ENCODE results near the gene TAP1. TPM values are rescaled to one million over a fixed set of nuclear protein-coding genes. Genes with fewer than 3 reads are reported as not detected.

Gene TAP1
- total and polyA plus RNA-seq, 9 of the 15 experiments (the other 6 are each of a cell fraction or from before 2014, with no cell fraction given): 1.3 to 6.0 (median 4.2) TPM

DNA sequence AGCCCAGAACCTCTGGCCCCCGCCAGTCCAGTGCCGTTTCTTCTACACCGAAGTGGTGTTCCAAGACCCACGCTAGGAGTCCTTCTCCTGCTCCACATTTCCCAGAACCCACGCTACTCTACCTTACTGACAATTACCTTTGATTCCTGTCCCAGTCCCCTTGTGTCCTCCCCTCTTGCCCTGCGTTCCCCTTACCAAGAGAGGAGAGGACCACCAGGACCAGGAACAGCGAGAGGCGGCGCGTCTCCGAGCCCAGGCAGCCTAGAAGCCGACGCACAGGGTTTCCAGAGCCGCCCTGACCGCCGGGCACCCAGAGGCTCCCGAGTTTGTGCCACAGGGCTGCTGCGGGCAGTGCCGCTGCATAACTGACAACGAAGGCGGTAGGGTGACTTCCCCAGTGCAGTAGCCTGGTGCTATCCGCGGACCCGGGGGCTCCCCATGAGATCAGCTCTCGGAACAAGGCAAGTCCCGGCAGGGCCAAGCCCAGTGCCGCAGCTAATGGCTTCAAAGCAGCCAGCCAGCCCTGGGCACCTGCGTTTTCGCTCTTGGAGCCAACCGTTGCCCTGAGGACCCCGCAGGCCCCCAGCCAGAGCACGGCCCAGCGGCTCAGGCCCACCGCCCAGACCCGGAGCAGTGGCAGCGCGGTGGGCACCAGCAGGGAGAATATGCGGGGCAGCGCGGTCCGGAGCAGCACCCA lies 512 bp downstream of the TAP1 start:
- Histone ChIP-seq H3K27ac (ENCODE audit: extremely low read depth, low read depth, low read length) (peak overlapping the region; percentile 61; the same call in 2 of the 3 replicates), H4K20me1 (replicated peaks; ENCODE audit: control insufficient read depth, insufficient read depth, low read length) (peaks cover 8% of the 10 kb centered on the region; the same call in 1 of the 2 replicates), H3K9ac (ENCODE audit: insufficient read depth in 1 of 2, low read depth in 2 of 2, low read length in 2 of 2) (peak overlapping the region; percentile 66 to 93), H3K79me2 (ENCODE audit: control insufficient read depth, insufficient read depth, low read length) (no peaks in the 10 kb centered on the region), H2AFZ (ENCODE audit: low read depth, low read length) (peak overlapping the region; percentile 99), H3K9me1 (ENCODE audit: control insufficient read depth, insufficient read depth, low read length) (peaks cover 3% of the 10 kb centered on the region), H3K4me1 (replicated peaks in 1 of 2; ENCODE audit: control insufficient read depth in 2 of 2, insufficient read depth in 2 of 2, low read length in 2 of 2) (peaks cover 21 to 30% of the 10 kb centered on the region in 2 experiments), H3K4me2 (ENCODE audit: insufficient read depth, low read length) (peak overlapping the region; percentile 91), H3K27me3 (ENCODE audit: control insufficient read depth in 2 of 2, insufficient read depth in 2 of 2, low read length in 2 of 2) (peaks cover 17 to 51% of the 10 kb centered on the region in 2 experiments), H3K4me3 (peak overlapping the region; percentile 65), H3K9me3 (replicated peaks; ENCODE audit: control insufficient read depth, insufficient read depth, low read depth, low read length) (no peaks in the 10 kb centered on the region), H3K36me3 (ENCODE audit: control insufficient read depth, insufficient read depth, low read length) (no peaks in the 10 kb centered on the region)
- in situ Hi-C loops (cut with MboI) (no loop called here), intact Hi-C loops (cut with micrococcal nuclease) (loop anchor here (1.0 kb wide), 1 partner anchor 15 kb away; the partner anchor contains the start of gene TAP2)
- DNase-seq (ENCODE audit: extremely low read depth in 1 of 4, low spot score in 3 of 4): no peak
- CTCF ChIA-PET (ENCODE audit: low intra/inter-chr PET ratio): interaction anchor here (0.9 to 2.1 kb wide), 7 partner anchors 8 to 20 kb away, joined by 3 to 27 read pairs (median 6); partner anchors contain the start of gene TAP2
- ATAC-seq: no peak
- POLR2A ChIA-PET: interaction anchor here (0.6 to 7.5 kb wide), 11 partner anchors 7 to 1061 kb away, joined by 3 to 56 read pairs (median 5); partner anchors contain the start of gene TAP2
- no TSS peak for BruUV-seq (replicated peaks)
- no peak for FAIRE-seq
- WGBS (ENCODE audit: insufficient coverage, low coverage, missing lambda C conversion rate): 50% methylated on average over 36 of the region's 41 CpGs
- TF ChIP-seq ZNF717 (CRISPR knock-in tag; IDR thresholded peaks at IDR 0.05) (no peak), MYC (IDR thresholded peaks at IDR 0.05; ENCODE audit: low read depth, low read length) (no peak), MYC (CRISPR knock-in tag; IDR thresholded peaks at IDR 0.05; ENCODE audit: borderline replicate concordance, low read depth) (0 out of 2 replicates have a peak, but pooled peaks have one; percentile 51), EHMT2 (IDR thresholded peaks at IDR 0.05) (no peak), PHF20 (IDR thresholded peaks at IDR 0.05; ENCODE audit: partially characterized antibody) (peak; percentile 18), BCL6 (CRISPR knock-in tag; IDR thresholded peaks at IDR 0.05) (no peak), MAFK (IDR thresholded peaks at IDR 0.05; ENCODE audit: low read length) (no peak), FOXP1 (CRISPR knock-in tag; IDR thresholded peaks at IDR 0.05) (peak; percentile 69), ZNF589 (CRISPR knock-in tag; IDR thresholded peaks at IDR 0.05; ENCODE audit: low read depth) (peak; percentile 60; the same call in 1 of the 2 replicates), PCBP1 (IDR thresholded peaks at IDR 0.05; ENCODE audit: low read depth, low read length, poor library complexity, severe bottlenecking) (peak; percentile 64), ZEB2 (IDR thresholded peaks at IDR 0.05) (no peak), HNRNPL (IDR thresholded peaks at IDR 0.05; ENCODE audit: low read depth, low read length) (peak; percentile 55; the same call in 1 of the 2 replicates), SREBF2 (CRISPR knock-in tag; IDR thresholded peaks at IDR 0.05) (no peak), SLC30A9 (CRISPR knock-in tag; IDR thresholded peaks at IDR 0.05) (no peak), LARP7 (IDR thresholded peaks at IDR 0.05) (no peak), DNMT1 (IDR thresholded peaks at IDR 0.05) (no peak)
- TF ChIP-seq, protein P1, sequence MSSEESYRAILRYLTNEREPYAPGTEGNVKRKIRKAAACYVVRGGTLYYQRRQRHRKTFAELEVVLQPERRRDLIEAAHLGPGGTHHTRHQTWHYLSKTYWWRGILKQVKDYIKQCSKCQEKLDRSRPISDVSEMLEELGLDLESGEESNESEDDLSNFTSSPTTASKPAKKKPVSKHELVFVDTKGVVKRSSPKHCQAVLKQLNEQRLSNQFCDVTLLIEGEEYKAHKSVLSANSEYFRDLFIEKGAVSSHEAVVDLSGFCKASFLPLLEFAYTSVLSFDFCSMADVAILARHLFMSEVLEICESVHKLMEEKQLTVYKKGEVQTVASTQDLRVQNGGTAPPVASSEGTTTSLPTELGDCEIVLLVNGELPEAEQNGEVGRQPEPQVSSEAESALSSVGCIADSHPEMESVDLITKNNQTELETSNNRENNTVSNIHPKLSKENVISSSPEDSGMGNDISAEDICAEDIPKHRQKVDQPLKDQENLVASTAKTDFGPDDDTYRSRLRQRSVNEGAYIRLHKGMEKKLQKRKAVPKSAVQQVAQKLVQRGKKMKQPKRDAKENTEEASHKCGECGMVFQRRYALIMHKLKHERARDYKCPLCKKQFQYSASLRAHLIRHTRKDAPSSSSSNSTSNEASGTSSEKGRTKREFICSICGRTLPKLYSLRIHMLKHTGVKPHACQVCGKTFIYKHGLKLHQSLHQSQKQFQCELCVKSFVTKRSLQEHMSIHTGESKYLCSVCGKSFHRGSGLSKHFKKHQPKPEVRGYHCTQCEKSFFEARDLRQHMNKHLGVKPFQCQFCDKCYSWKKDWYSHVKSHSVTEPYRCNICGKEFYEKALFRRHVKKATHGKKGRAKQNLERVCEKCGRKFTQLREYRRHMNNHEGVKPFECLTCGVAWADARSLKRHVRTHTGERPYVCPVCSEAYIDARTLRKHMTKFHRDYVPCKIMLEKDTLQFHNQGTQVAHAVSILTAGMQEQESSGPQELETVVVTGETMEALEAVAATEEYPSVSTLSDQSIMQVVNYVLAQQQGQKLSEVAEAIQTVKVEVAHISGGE (CRISPR knock-in tag; IDR thresholded peaks at IDR 0.05): peak in 1 of 3 experiments; percentile 10; a peak in 1 of 6 replicates
- TF ChIP-seq, protein P2, sequence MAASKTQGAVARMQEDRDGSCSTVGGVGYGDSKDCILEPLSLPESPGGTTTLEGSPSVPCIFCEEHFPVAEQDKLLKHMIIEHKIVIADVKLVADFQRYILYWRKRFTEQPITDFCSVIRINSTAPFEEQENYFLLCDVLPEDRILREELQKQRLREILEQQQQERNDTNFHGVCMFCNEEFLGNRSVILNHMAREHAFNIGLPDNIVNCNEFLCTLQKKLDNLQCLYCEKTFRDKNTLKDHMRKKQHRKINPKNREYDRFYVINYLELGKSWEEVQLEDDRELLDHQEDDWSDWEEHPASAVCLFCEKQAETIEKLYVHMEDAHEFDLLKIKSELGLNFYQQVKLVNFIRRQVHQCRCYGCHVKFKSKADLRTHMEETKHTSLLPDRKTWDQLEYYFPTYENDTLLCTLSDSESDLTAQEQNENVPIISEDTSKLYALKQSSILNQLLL (CRISPR knock-in tag; IDR thresholded peaks at IDR 0.05; ENCODE audit: borderline replicate concordance): no peak

Measured in K562 (cell line).